ENCODE data around the gene TNNC2.
A peak's percentile ranks its signal among the peaks of the same experiment; 100 is the strongest.
"Not testable (repeated sequence)": the region's sequence is repeated elsewhere in the genome, so short reads cannot be mapped to it uniquely, and the experiment has no call there.

TNNC2 gene

GRCh38 chr20:45827030-45827652 lies at the start of gene TNNC2:
Gene TNNC2 (minus strand): TSS chr20:45827312. CDS start chr20:45827248, 64 bp downstream.
- DNase-seq (ENCODE audit: low read depth), result no peak

GRCh38 chr20:45874576-45874975 lies 47.5 kb upstream of the TNNC2 start:
- DNase-seq (ENCODE audit: low read depth), result no peak

- not testable (repeated sequence) for DNase-seq (ENCODE audit: low read depth)
Observed at GRCh38 chr20:45874104-45874481, 47.0 kb upstream of the TNNC2 start.

- no peak for DNase-seq (ENCODE audit: low read depth)
Observed at GRCh38 chr20:45873409-45874103, 46.4 kb upstream of the TNNC2 start.

- DNase-seq (ENCODE audit: low read depth), result no peak
Observed at GRCh38 chr20:45872626-45873025, 45.5 kb upstream of the TNNC2 start.

GRCh38 chr20:45867819-45868176 lies 40.7 kb upstream of the TNNC2 start:
- DNase-seq (ENCODE audit: low read depth), result no peak

- no peak for DNase-seq (ENCODE audit: low read depth)
Observed at GRCh38 chr20:45867136-45867818, 40.2 kb upstream of the TNNC2 start.

- no peak for DNase-seq (ENCODE audit: low read depth)
Observed at GRCh38 chr20:45866454-45866853, 39.3 kb upstream of the TNNC2 start.

- no peak for DNase-seq (ENCODE audit: low read depth)
Observed at GRCh38 chr20:45863543-45864470, 36.7 kb upstream of the TNNC2 start.

GRCh38 chr20:45861221-45862075 lies 34.3 kb upstream of the TNNC2 start:
- DNase-seq (ENCODE audit: low read depth), result no peak

- no peak for DNase-seq (ENCODE audit: low read depth)
Observed at GRCh38 chr20:45860560-45861220, 33.6 kb upstream of the TNNC2 start.

GRCh38 chr20:45859916-45860315 lies 32.8 kb upstream of the TNNC2 start:
- no peak for DNase-seq (ENCODE audit: low read depth)

- DNase-seq (ENCODE audit: low read depth), result no peak
Observed at GRCh38 chr20:45857882-45858216, 30.7 kb upstream of the TNNC2 start.

- peak; percentile 80 for DNase-seq (ENCODE audit: low read depth)
Observed at GRCh38 chr20:45857114-45857881, 30.2 kb upstream of the TNNC2 start, which contains the start of the genes ACOT8 and ZSWIM3. Gene ACOT8 (minus strand): TSS chr20:45857392. CDS start chr20:45857315, 77 bp downstream. Gene ZSWIM3 (plus strand): TSS chr20:45857614. CDS start chr20:45857826, 212 bp downstream.

GRCh38 chr20:45853484-45853883 lies 26.4 kb upstream of the TNNC2 start:
- DNase-seq (ENCODE audit: low read depth), result no peak

GRCh38 chr20:45852326-45852725 lies 25.2 kb upstream of the TNNC2 start:
- DNase-seq (ENCODE audit: low read depth), result no peak

GRCh38 chr20:45851501-45851900 lies 24.4 kb upstream of the TNNC2 start:
- no peak for DNase-seq (ENCODE audit: low read depth)

- DNase-seq (ENCODE audit: low read depth), result no peak
Observed at GRCh38 chr20:45850926-45851325, 23.8 kb upstream of the TNNC2 start.

- no peak for DNase-seq (ENCODE audit: low read depth)
Observed at GRCh38 chr20:45850238-45850637, 23.1 kb upstream of the TNNC2 start.
